DOHH2 (cell line): ENCODE results near the gene FUT2.

ENCODE experiments used
- H3F3A ChIP-seq: fragments of 200-600 bp; sonication (generic), shearing (Covaris generic); 2 replicates; pipeline ENCODE4 v1.6.0; 2016; ENCODE audit warnings: antibody characterized with exemption, mild to moderate bottlenecking; ENCODE audit not compliant: control insufficient read depth, insufficient read depth
- H3K27ac ChIP-seq: fragments of 200-600 bp; sonication (generic); 2 replicates; pipeline ENCODE4 v1.5.1; 2014; ENCODE audit warnings: low read depth, mild to moderate bottlenecking, low read length, moderate library complexity
- H3K27me3 ChIP-seq: fragments of 200-600 bp; sonication (generic); 2 replicates; pipeline ENCODE4 v1.6.1; 2014; ENCODE audit warnings: mild to moderate bottlenecking, low read length, mixed read lengths; ENCODE audit not compliant: control insufficient read depth
- H3K36me3 ChIP-seq: fragments of 200-600 bp; sonication (generic); 2 replicates; pipeline ENCODE4 v1.6.1; 2014; ENCODE audit warnings: mild to moderate bottlenecking, low read length, moderate library complexity, mixed read lengths; ENCODE audit not compliant: control insufficient read depth
- H3K4me1 ChIP-seq: fragments of 200-600 bp; sonication (generic); 2 replicates; pipeline ENCODE4 v1.6.1; 2014; ENCODE audit warnings: mild to moderate bottlenecking, low read length, mixed read lengths; ENCODE audit not compliant: control insufficient read depth
- H3K4me2 ChIP-seq: fragments of 200-600 bp; sonication (generic); 2 replicates; pipeline ENCODE4 v1.6.0; 2014; ENCODE audit warnings: mild to moderate bottlenecking, low read length, moderate library complexity
- H3K4me3 ChIP-seq: fragments of 200-600 bp; sonication (generic); 2 replicates; pipeline ENCODE4 v1.5.1; 2014; ENCODE audit warnings: mild to moderate bottlenecking, low read length, mixed read lengths
- H3K79me2 ChIP-seq: fragments of 200-600 bp; sonication (generic); 2 replicates; pipeline ENCODE4 v1.6.1; 2014; ENCODE audit warnings: mild to moderate bottlenecking, low read length, mixed read lengths; ENCODE audit not compliant: control insufficient read depth
- H3K9me2 ChIP-seq: fragments of 200-600 bp; sonication (generic); replicated peaks from 2 replicates; pipeline ENCODE4 v1.6.1; 2014; ENCODE audit warnings: mild to moderate bottlenecking, low read length, mixed read lengths; ENCODE audit not compliant: control insufficient read depth
- H3K9me3 ChIP-seq: fragments of 200-600 bp; sonication (generic); 2 replicates; pipeline ENCODE4 v1.6.1; 2014; ENCODE audit warnings: antibody characterized with exemption, low read length, mixed read lengths; ENCODE audit not compliant: control insufficient read depth, insufficient read depth
- H4K20me1 ChIP-seq: fragments of 200-600 bp; sonication (generic); 2 replicates; pipeline ENCODE4 v1.6.0; 2014; ENCODE audit warnings: low read depth, mild to moderate bottlenecking, antibody characterized with exemption, low read length, moderate library complexity; ENCODE audit not compliant: control insufficient read depth, insufficient read depth
- CTCF ChIP-seq: fragments of 200-600 bp; sonication (generic); IDR thresholded peaks from one replicate; pipeline ENCODE4 v1.5.1; 2014; ENCODE audit warnings: antibody characterized with exemption, mild to moderate bottlenecking, low read depth, low read length; ENCODE audit not compliant: poor library complexity, severe bottlenecking
- EZH2phosphoT487 ChIP-seq: fragments of 200-600 bp; sonication (generic); IDR thresholded peaks from 2 replicates; pipeline ENCODE4 v1.6.1; 2017; ENCODE audit warnings: borderline replicate concordance, mild to moderate bottlenecking, antibody characterized with exemption, low read length, moderate library complexity, mixed read lengths

FUT2 gene

GRCh38 chr19:48708471-48708870 lies 12.7 kb downstream of the FUT2 start:
- no peaks in the 10 kb centered on the region for H3F3A ChIP-seq
- H3K27me3 ChIP-seq: no peaks in the 10 kb centered on the region
- H3K4me1 ChIP-seq: peaks cover 8% of the 10 kb centered on the region
- no peaks in the 10 kb centered on the region for H3K9me3 ChIP-seq
- H3K79me2 ChIP-seq: no peaks in the 10 kb centered on the region
- H3K4me2 ChIP-seq: no peak overlapping the region
- no peaks in the 10 kb centered on the region for H3K9me2 ChIP-seq
- no peak overlapping the region for H3K4me3 ChIP-seq
- TF ChIP-seq CTCF: no peak
- TF ChIP-seq EZH2phosphoT487: no peak
- no peaks in the 10 kb centered on the region for H4K20me1 ChIP-seq
- H3K27ac ChIP-seq: no peak overlapping the region
- no peaks in the 10 kb centered on the region for H3K36me3 ChIP-seq

- H3K27ac ChIP-seq: no peak overlapping the region
- no peaks in the 10 kb centered on the region for H3F3A ChIP-seq
- no peaks in the 10 kb centered on the region for H3K9me3 ChIP-seq
- no peaks in the 10 kb centered on the region for H3K9me2 ChIP-seq
- no peak overlapping the region for H3K4me3 ChIP-seq
- H3K4me2 ChIP-seq: no peak overlapping the region
- H3K79me2 ChIP-seq: peaks cover 7% of the 10 kb centered on the region
- H4K20me1 ChIP-seq: no peaks in the 10 kb centered on the region
- no peaks in the 10 kb centered on the region for H3K36me3 ChIP-seq
- peaks cover 22% of the 10 kb centered on the region for H3K4me1 ChIP-seq
- no peaks in the 10 kb centered on the region for H3K27me3 ChIP-seq
- TF ChIP-seq CTCF (no peak), EZH2phosphoT487 (no peak)
Observed at GRCh38 chr19:48711106-48711662, 15.4 kb downstream of the FUT2 start.

GRCh38 chr19:48713041-48713863 lies 17.5 kb downstream of the FUT2 start:
- Histone ChIP-seq H3K4me3 (peak overlapping the region; percentile 89), H3K4me1 (peaks cover 22% of the 10 kb centered on the region), H3K4me2 (peak overlapping the region; percentile 83), H3F3A (peaks cover 3% of the 10 kb centered on the region; the same call in 1 of the 2 replicates), H3K36me3 (no peaks in the 10 kb centered on the region), H3K27me3 (no peaks in the 10 kb centered on the region), H4K20me1 (no peaks in the 10 kb centered on the region), H3K9me3 (no peaks in the 10 kb centered on the region), H3K27ac (no peak overlapping the region), H3K79me2 (peaks cover 7% of the 10 kb centered on the region), H3K9me2 (no peaks in the 10 kb centered on the region)
- TF ChIP-seq CTCF (no peak), EZH2phosphoT487 (no peak)
